GM12878 (cell line): ENCODE measurements around the gene OS9. TPM values are rescaled to one million over a fixed set of nuclear protein-coding genes. Genes with fewer than 3 reads are reported as not detected.

Experiments used
- ATAC-seq: fragments of 200-7000 bp; cut with Tn5 transposase; 3 replicates; pipeline ENCODE4 v1.9.1; 2020; ENCODE audit warnings: mild to moderate bottlenecking, moderate library complexity
- BruUV-seq: library from RNA; stranded (reverse); fragments of 400-500 nt; replicated peaks from 2 replicates; lab custom pipeline; 2021; lab: Mats Ljungman, UMichigan
- CTCF ChIA-PET: fragments of 300-600 bp; sonication (Branson Sonifier 250); formaldehyde crosslinking; extraction: SDS; loops from one replicate; lab custom pipeline; 2021; ENCODE audit warnings: inconsistent platforms; lab: Yijun Ruan, JAX
- POLR2A ChIA-PET: fragments of 350-600 bp; formaldehyde crosslinking; extraction: SDS; loops from one replicate; lab custom pipeline; 2021; ENCODE audit warnings: inconsistent platforms; lab: Charles Lee
- RAD21 ChIA-PET: fragments of 300-600 bp; sonication (Branson Sonifier 250); formaldehyde crosslinking; loops from one replicate; lab custom pipeline; 2023; ENCODE audit warnings: antibody characterized with exemption; ENCODE audit not compliant: unreplicated experiment; lab: Charles Lee
- SMC1A ChIA-PET: fragments of 300-600 bp; sonication (Branson Sonifier 250); formaldehyde crosslinking; loops from one replicate; lab custom pipeline; 2023; ENCODE audit not compliant: unreplicated experiment, uncharacterized antibody; lab: Charles Lee
- DNase-seq: peaks from one replicate; pipeline ENCODE4 v3.0.0-alpha.2; 2011; ENCODE audit warnings: low read depth, low spot score
- FAIRE-seq: peaks from 3 replicates; lab custom pipeline; 2011; peaks lifted over from hg19 to GRCh38; lab: Jason Lieb, UNC
- H2AFZ ChIP-seq: 2 replicates; pipeline ENCODE4 v1.6.0; 2011; ENCODE audit warnings: low read depth, low read length, control low read depth; ENCODE audit not compliant: control insufficient read depth
- H3K27ac ChIP-seq: 2 replicates; pipeline ENCODE4 v1.5.1; 2011; ENCODE audit warnings: control low read depth; ENCODE audit not compliant: control insufficient read depth, insufficient read depth
- H3K27me3 ChIP-seq, 2 experiments: replicated peaks in 1 of 2; 2 replicates each; pipeline versions ENCODE4 v1.6.0 to v1.6.1; 2011; ENCODE audit warnings: low read length in 1 of 2; ENCODE audit not compliant: control insufficient read depth in 2 of 2, insufficient read depth in 2 of 2
- H3K36me3 ChIP-seq, 2 experiments: 2 replicates each; pipeline ENCODE4 v1.5.1; 2011; ENCODE audit warnings: low read length in 1 of 2; ENCODE audit not compliant: control insufficient read depth in 2 of 2, insufficient read depth in 2 of 2
- H3K4me1 ChIP-seq: 2 replicates; pipeline ENCODE4 v1.6.1; 2011; ENCODE audit warnings: mild to moderate bottlenecking, low read length, moderate library complexity, mixed read lengths; ENCODE audit not compliant: control insufficient read depth, insufficient read depth
- H3K4me2 ChIP-seq: 2 replicates; pipeline ENCODE4 v1.6.0; 2011; ENCODE audit warnings: control low read depth; ENCODE audit not compliant: control insufficient read depth, insufficient read depth
- H3K4me3 ChIP-seq: fragments of 200-600 bp; sonication (generic); 2 replicates; pipeline ENCODE4 v1.5.1; 2016
- H3K79me2 ChIP-seq: 2 replicates; pipeline ENCODE4 v1.6.0; 2011; ENCODE audit warnings: low read length; ENCODE audit not compliant: control insufficient read depth, insufficient read depth
- H3K9ac ChIP-seq: 2 replicates; pipeline ENCODE4 v1.8.0; 2011; ENCODE audit warnings: low read length, control low read depth, mixed read lengths; ENCODE audit not compliant: control insufficient read depth, insufficient read depth
- H3K9me3 ChIP-seq: replicated peaks from 3 replicates; pipeline ENCODE4 v1.5.1; 2011; ENCODE audit warnings: mild to moderate bottlenecking, low read length; ENCODE audit not compliant: control insufficient read depth, insufficient read depth
- H4K20me1 ChIP-seq: 2 replicates; pipeline ENCODE4 v1.6.0; 2011; ENCODE audit not compliant: control insufficient read depth, insufficient read depth
- ATF7 ChIP-seq: fragments of 450-650 bp; IDR thresholded peaks from 2 replicates; pipeline ENCODE4 v1.6.1; 2016; ENCODE audit warnings: low read depth, mild to moderate bottlenecking
- STAT1 ChIP-seq: fragments of 450-650 bp; conservative IDR thresholded peaks from 2 replicates; pipeline ENCODE4 v1.6.1; 2014; ENCODE audit warnings: antibody characterized with exemption, mild to moderate bottlenecking
- WGBS: methylation state at CpG from one replicate; pipeline ENCODE4 v1.1.6; 2016; ENCODE audit warnings: low lambda C conversion rate; ENCODE audit not compliant: insufficient replicate concordance, insufficient coverage; ENCODE audit errors: missing lambda C conversion rate; 5-methylcytosine and 5-hydroxymethylcytosine counted together
- in situ Hi-C: fragments of 300-500 bp; cut with MboI; formaldehyde crosslinking; loops from 9 replicates; pipeline ENCODE4 v1.14.3; 2018; ENCODE audit warnings: mixed read lengths
- intact Hi-C: fragments of 100-400 bp; cut with micrococcal nuclease; formaldehyde crosslinking; loops from one replicate; pipeline ENCODE4 v1.14.2; 2022; ENCODE audit not compliant: unreplicated experiment
- polyA plus RNA-seq, 11 experiments: library from polyadenylated mRNA; depleted of rRNA in 4 of 11; unstranded in 6 of 11; stranded (reverse) in 5 of 11; fragments of >200 nt; fragmentation: Nextera tagmentation in 4 of 11; fragmentation: Illumina TruSeq in 1 of 11; extraction: Ambion mirVana in 4 of 11; extraction: Trizol in 1 of 11; gene quantifications; 1 replicate in 1 of 11; 2 replicates in 10 of 11; pipeline versions ENCODE4 v1.2.1 to v1.2.3, GENCODE V29; 2011 to 2016; ENCODE audit warnings: inconsistent platforms in 2 of 11, missing spikeins in 2 of 11, low read depth in 1 of 11
- total RNA-seq, 4 experiments: library from RNA; depleted of rRNA in 3 of 4; stranded (reverse); fragments of >200 nt in 3 of 4; fragmentation: Illumina TruSeq in 1 of 4; extraction: Trizol in 1 of 4; gene quantifications; 2 replicates each; pipeline versions ENCODE4 v1.2.1 to v1.2.3, GENCODE V29; 2013 to 2021
- TF ChIP-seq, protein P1 (sequence below): fragments of 450-650 bp; formaldehyde crosslinking; IDR thresholded peaks from 2 replicates; pipeline ENCODE4 v1.5.0; 2022; ENCODE audit warnings: mild to moderate bottlenecking, missing genetic modification characterization

Gene OS9
- total and polyA plus RNA-seq, 10 of the 15 experiments (the other 5 are each of a cell fraction or from before 2014, with no cell fraction given) = 5.2 to 106 (median 79.1) TPM

DNA sequence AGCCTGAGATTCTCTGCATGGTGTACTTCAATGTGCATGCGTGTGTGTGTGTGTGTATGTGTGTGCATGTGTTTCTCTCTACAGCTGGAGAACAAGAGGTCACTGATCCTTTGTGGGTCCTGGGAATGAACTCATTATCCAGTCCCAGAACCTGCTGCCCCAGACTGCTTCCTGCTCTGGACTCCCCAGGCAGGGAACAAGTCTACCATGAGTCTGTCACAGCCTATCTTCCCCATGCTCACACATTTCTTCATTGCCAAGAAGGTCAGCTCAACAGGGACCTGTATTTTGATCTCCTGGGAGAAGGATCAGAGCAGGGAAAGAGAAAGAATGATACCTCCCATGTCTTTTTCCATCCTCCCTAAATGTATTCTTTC, 47.5 kb downstream of the OS9 start:
- DNase-seq = no peak
- Histone ChIP-seq H3K27me3 (no peaks in the 10 kb centered on the region), H4K20me1 (no peaks in the 10 kb centered on the region), H3K4me1 (peaks cover 23% of the 10 kb centered on the region), H3K9me3 (no peaks in the 10 kb centered on the region), H2AFZ (peak overlapping the region; percentile 38; the same call in 1 of the 2 replicates), H3K36me3 (no peaks in the 10 kb centered on the region; a peak in 1 of 4 replicates), H3K4me2 (peak overlapping the region; percentile 64), H3K27ac (peak overlapping the region; percentile 57), H3K4me3 (peak overlapping the region; percentile 92), H3K79me2 (peaks cover 25% of the 10 kb centered on the region), H3K9ac (peak overlapping the region; percentile 55)
- 0% methylated on average over 1 of the region's 1 CpG for WGBS
- POLR2A ChIA-PET = interaction anchor here (0.5 to 2.2 kb wide), 5 partner anchors 9 to 31 kb away, joined by 3 to 18 read pairs (median 3); partner anchors contain the start of genes CDK4, EEF1AKMT3 and METTL1
- no TSS peak for BruUV-seq
- SMC1A ChIA-PET = interaction anchor here (0.5 to 2.1 kb wide), 14 partner anchors 9 to 283 kb away, joined by 3 to 16 read pairs (median 4); partner anchors contain the start of gene OS9
- no peak; the same call in 2 of the 3 replicates for ATAC-seq
- FAIRE-seq = no peak
- CTCF ChIA-PET = interaction anchor here (0.8 to 3.8 kb wide), 20 partner anchors 9 to 282 kb away, joined by 3 to 22 read pairs (median 4); partner anchors contain the start of genes GLI1 and OS9
- intact Hi-C loops (loop anchor here (2.0 kb wide), 1 partner anchor 47 kb away; the partner anchor contains the start of gene OS9), in situ Hi-C loops (no loop called here)
- RAD21 ChIA-PET = interaction anchor here (0.6 to 2.4 kb wide), 9 partner anchors 9 to 283 kb away, joined by 3 to 13 read pairs (median 5); partner anchors contain the start of genes CDK4 and OS9
- TF ChIP-seq, protein P1, sequence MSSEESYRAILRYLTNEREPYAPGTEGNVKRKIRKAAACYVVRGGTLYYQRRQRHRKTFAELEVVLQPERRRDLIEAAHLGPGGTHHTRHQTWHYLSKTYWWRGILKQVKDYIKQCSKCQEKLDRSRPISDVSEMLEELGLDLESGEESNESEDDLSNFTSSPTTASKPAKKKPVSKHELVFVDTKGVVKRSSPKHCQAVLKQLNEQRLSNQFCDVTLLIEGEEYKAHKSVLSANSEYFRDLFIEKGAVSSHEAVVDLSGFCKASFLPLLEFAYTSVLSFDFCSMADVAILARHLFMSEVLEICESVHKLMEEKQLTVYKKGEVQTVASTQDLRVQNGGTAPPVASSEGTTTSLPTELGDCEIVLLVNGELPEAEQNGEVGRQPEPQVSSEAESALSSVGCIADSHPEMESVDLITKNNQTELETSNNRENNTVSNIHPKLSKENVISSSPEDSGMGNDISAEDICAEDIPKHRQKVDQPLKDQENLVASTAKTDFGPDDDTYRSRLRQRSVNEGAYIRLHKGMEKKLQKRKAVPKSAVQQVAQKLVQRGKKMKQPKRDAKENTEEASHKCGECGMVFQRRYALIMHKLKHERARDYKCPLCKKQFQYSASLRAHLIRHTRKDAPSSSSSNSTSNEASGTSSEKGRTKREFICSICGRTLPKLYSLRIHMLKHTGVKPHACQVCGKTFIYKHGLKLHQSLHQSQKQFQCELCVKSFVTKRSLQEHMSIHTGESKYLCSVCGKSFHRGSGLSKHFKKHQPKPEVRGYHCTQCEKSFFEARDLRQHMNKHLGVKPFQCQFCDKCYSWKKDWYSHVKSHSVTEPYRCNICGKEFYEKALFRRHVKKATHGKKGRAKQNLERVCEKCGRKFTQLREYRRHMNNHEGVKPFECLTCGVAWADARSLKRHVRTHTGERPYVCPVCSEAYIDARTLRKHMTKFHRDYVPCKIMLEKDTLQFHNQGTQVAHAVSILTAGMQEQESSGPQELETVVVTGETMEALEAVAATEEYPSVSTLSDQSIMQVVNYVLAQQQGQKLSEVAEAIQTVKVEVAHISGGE = no peak
- peak; percentile 8 for TF ChIP-seq ATF7
- TF ChIP-seq STAT1 = no peak
